CD4-positive, alpha-beta T cell (primary cell): ENCODE results near the gene TLCD2. TPM values are rescaled to one million over a fixed set of nuclear protein-coding genes. Genes with fewer than 3 reads are reported as not detected.
A peak's percentile ranks its signal among the peaks of the same experiment; 100 is the strongest.

ENCODE experiments used
- ATAC-seq: fragments of 200-7000 bp; cut with Tn5 transposase; one replicate; pipeline ENCODE4 v1.10.0; 2022; ENCODE audit warnings: mild to moderate bottlenecking; ENCODE audit not compliant: poor library complexity
- CTCF ChIA-PET: fragments of 350-600 bp; sonication (Branson Sonifier 250); formaldehyde crosslinking; loops from one replicate; lab custom pipeline; 2021; ENCODE audit warnings: antibody characterized with exemption, inconsistent platforms; lab: Charles Lee
- POLR2A ChIA-PET: fragments of 350-600 bp; sonication (Branson Sonifier 250); formaldehyde crosslinking; loops from one replicate; lab custom pipeline; 2021; ENCODE audit warnings: antibody characterized with exemption, inconsistent platforms; lab: Charles Lee
- DNase-seq, 14 experiments: peaks; one replicate each; pipeline ENCODE4 v3.0.0-alpha.2; 2013 to 2020; ENCODE audit warnings: mixed read lengths in 2 of 14
- H3K27ac ChIP-seq, 2 donors: one replicate each; pipeline versions ENCODE4 v1.5.1 to v1.7.0; 2013; ENCODE audit warnings: low read length in 2 of 2, low read depth in 1 of 2, mild to moderate bottlenecking in 1 of 2
- H3K27me3 ChIP-seq, 2 experiments: 1 replicate in 1 of 2; 2 replicates in 1 of 2; pipeline versions ENCODE4 v1.6.1 to v1.7.0; 2013; ENCODE audit warnings: low read length in 2 of 2, control low read depth in 1 of 2, mild to moderate bottlenecking in 1 of 2, moderate library complexity in 1 of 2; ENCODE audit not compliant: insufficient read depth in 2 of 2, control insufficient read depth in 1 of 2
- H3K36me3 ChIP-seq: one replicate; pipeline ENCODE4 v1.6.1; 2013; ENCODE audit warnings: low read length, control low read depth; ENCODE audit not compliant: insufficient read depth
- H3K4me1 ChIP-seq: one replicate; pipeline ENCODE4 v1.6.1; 2013; ENCODE audit warnings: low read length, control low read depth; ENCODE audit not compliant: insufficient read depth
- H3K4me3 ChIP-seq: one replicate; pipeline ENCODE4 v1.5.1; 2013; ENCODE audit warnings: mild to moderate bottlenecking, low read length, moderate library complexity
- H3K9me3 ChIP-seq, 2 experiments: 1 replicate in 1 of 2; 2 replicates in 1 of 2; pipeline versions ENCODE4 v1.6.1 to v1.7.0; 2013; ENCODE audit warnings: low read length in 2 of 2, mild to moderate bottlenecking in 2 of 2, control low read depth in 1 of 2, moderate library complexity in 1 of 2; ENCODE audit not compliant: control insufficient read depth in 1 of 2, insufficient read depth in 1 of 2
- H3K27ac Mint-ChIP-seq: one replicate; pipeline ENCODE4 v1.8.0; 2020; ENCODE audit warnings: mixed read lengths
- H3K27me3 Mint-ChIP-seq: one replicate; pipeline ENCODE4 v1.8.0; 2021; ENCODE audit warnings: mixed read lengths
- H3K36me3 Mint-ChIP-seq: one replicate; pipeline ENCODE4 v1.8.0; 2021; ENCODE audit warnings: low read depth, mixed read lengths
- H3K4me1 Mint-ChIP-seq: one replicate; pipeline ENCODE4 v1.8.0; 2021; ENCODE audit warnings: low read depth, mixed read lengths
- H3K4me3 Mint-ChIP-seq: one replicate; pipeline ENCODE4 v1.8.0; 2020; ENCODE audit warnings: mild to moderate bottlenecking, mixed read lengths
- H3K9me3 Mint-ChIP-seq: one replicate; pipeline ENCODE4 v1.8.0; 2020; ENCODE audit warnings: mixed read lengths
- CTCF ChIP-seq: fragments of 200-600 bp; IDR thresholded peaks from one replicate; pipeline ENCODE4 v1.8.0; 2022; ENCODE audit warnings: antibody characterized with exemption, mild to moderate bottlenecking
- intact Hi-C, 2 experiments: fragments of 100-400 bp; cut with DNase I in 1 of 2; cut with micrococcal nuclease in 1 of 2; formaldehyde crosslinking; loops; one replicate each; pipeline versions ENCODE4 v1.15.1 to v1.9.0; 2023 to 2025; cut with DNase I, micrococcal nuclease
- total RNA-seq, 174 experiments: library from RNA in 2 of 174; stranded (reverse) in 2 of 174; gene quantifications; one replicate each; pipeline ENCODE4 v1.2.3 and lab custom pipeline; 2021 to 2026

Gene TLCD2
- total RNA-seq, 2 experiments from 2014 or later = 0.19 to 0.34 TPM

GRCh38 chr17:1737531-1738291, 27.5 kb upstream of the TLCD2 start:
- TF ChIP-seq CTCF = no peak
- Histone ChIP-seq H3K27ac (no peak overlapping the region), H3K4me3 (no peak overlapping the region), H3K27me3 (no peaks in the 10 kb centered on the region), H3K36me3 (peaks cover 46% of the 10 kb centered on the region), H3K4me1 (peaks cover 19% of the 10 kb centered on the region), H3K9me3 (no peaks in the 10 kb centered on the region)
- Mint-ChIP-seq H3K27me3 (no peaks in the 10 kb centered on the region), H3K4me1 (peaks cover 13% of the 10 kb centered on the region), H3K9me3 (no peaks in the 10 kb centered on the region), H3K27ac (no peak overlapping the region), H3K36me3 (peaks cover 28% of the 10 kb centered on the region), H3K4me3 (no peak overlapping the region)
- POLR2A ChIA-PET = interaction anchor here (1.4 kb wide), 1 partner anchor 21 kb away, joined by 3 read pairs; no protein-coding TSS in a partner anchor
- no peak for DNase-seq
- CTCF ChIA-PET = no interaction called here
- no peak for ATAC-seq
- intact Hi-C loops = no loop called here

- POLR2A ChIA-PET = interaction anchor here (0.6 to 1.4 kb wide), 2 partner anchors 20 to 757 kb away, joined by 3 read pairs; partner anchors contain the start of gene NXN
- Histone ChIP-seq H3K27ac (no peak overlapping the region), H3K27me3 (no peaks in the 10 kb centered on the region), H3K9me3 (no peaks in the 10 kb centered on the region), H3K4me3 (no peak overlapping the region), H3K36me3 (peaks cover 49% of the 10 kb centered on the region), H3K4me1 (peaks cover 19% of the 10 kb centered on the region)
- H3K4me3 Mint-ChIP-seq = peak overlapping the region; percentile 30
- peak overlapping the region; percentile 68 for H3K27ac Mint-ChIP-seq
- H3K36me3 Mint-ChIP-seq = peaks cover 29% of the 10 kb centered on the region
- H3K4me1 Mint-ChIP-seq = peaks cover 13% of the 10 kb centered on the region
- CTCF ChIA-PET = no interaction called here
- no peak for TF ChIP-seq CTCF
- ATAC-seq (peak; percentile 52), DNase-seq (peak in 3 of 14 experiments; percentile 22 to 65 (median 56))
- intact Hi-C loops = no loop called here
- H3K9me3 Mint-ChIP-seq = no peaks in the 10 kb centered on the region
- H3K27me3 Mint-ChIP-seq = no peaks in the 10 kb centered on the region
These were observed 26.4 kb upstream of the TLCD2 start for GRCh38 chr17:1736348-1737281.

GRCh38 chr17:1735834-1736347, 25.7 kb upstream of the TLCD2 start:
- Mint-ChIP-seq H3K9me3 (no peaks in the 10 kb centered on the region), H3K4me1 (peaks cover 13% of the 10 kb centered on the region), H3K4me3 (no peak overlapping the region), H3K27me3 (no peaks in the 10 kb centered on the region), H3K36me3 (peaks cover 29% of the 10 kb centered on the region), H3K27ac (no peak overlapping the region)
- no peak overlapping the region for H3K27ac ChIP-seq
- no peak overlapping the region for H3K4me3 ChIP-seq
- no peak for TF ChIP-seq CTCF
- ChIA-PET POLR2A (no interaction called here), CTCF (no interaction called here)
- no peaks in the 10 kb centered on the region for H3K27me3 ChIP-seq
- peaks cover 19% of the 10 kb centered on the region for H3K4me1 ChIP-seq
- ATAC-seq = no peak
- DNase-seq = no peak
- H3K9me3 ChIP-seq = no peaks in the 10 kb centered on the region
- peaks cover 56% of the 10 kb centered on the region for H3K36me3 ChIP-seq
- intact Hi-C loops = no loop called here
